SK-N-SH (cell line): ENCODE data around the gene MGAT5.

Experiments used
- RCOR1 ChIP-seq: fragments of 150-350 bp; IDR thresholded peaks from 2 replicates; pipeline ENCODE4 v1.6.1; 2017; ENCODE audit warnings: antibody characterized with exemption, low read length
- TF ChIP-seq, protein P1 (sequence below): fragments of 200-600 bp; sonication (generic); IDR thresholded peaks from 2 replicates; pipeline ENCODE4 v1.6.1; 2017; ENCODE audit warnings: antibody characterized with exemption, mild to moderate bottlenecking, moderate library complexity

GRCh38 chr2:134379293-134379692, 125.4 kb downstream of the MGAT5 start:
- no peak for TF ChIP-seq RCOR1
- TF ChIP-seq, protein P1, sequence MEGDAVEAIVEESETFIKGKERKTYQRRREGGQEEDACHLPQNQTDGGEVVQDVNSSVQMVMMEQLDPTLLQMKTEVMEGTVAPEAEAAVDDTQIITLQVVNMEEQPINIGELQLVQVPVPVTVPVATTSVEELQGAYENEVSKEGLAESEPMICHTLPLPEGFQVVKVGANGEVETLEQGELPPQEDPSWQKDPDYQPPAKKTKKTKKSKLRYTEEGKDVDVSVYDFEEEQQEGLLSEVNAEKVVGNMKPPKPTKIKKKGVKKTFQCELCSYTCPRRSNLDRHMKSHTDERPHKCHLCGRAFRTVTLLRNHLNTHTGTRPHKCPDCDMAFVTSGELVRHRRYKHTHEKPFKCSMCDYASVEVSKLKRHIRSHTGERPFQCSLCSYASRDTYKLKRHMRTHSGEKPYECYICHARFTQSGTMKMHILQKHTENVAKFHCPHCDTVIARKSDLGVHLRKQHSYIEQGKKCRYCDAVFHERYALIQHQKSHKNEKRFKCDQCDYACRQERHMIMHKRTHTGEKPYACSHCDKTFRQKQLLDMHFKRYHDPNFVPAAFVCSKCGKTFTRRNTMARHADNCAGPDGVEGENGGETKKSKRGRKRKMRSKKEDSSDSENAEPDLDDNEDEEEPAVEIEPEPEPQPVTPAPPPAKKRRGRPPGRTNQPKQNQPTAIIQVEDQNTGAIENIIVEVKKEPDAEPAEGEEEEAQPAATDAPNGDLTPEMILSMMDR: no peak
